Tibial nerve (tissue), 4 donors: Measurements from ENCODE around the gene NCL. TPM values are rescaled to one million over a fixed set of nuclear protein-coding genes. Genes with fewer than 3 reads are reported as not detected.

Source experiments
- DNase-seq, 2 donors: peaks; one replicate each; pipeline ENCODE4 v3.0.0-alpha.2; 2019; ENCODE audit warnings: low spot score in 2 of 2
- H3K27ac ChIP-seq, 4 donors: fragments of 200-600 bp; sonication (generic) in 3 of 4; one replicate each; pipeline ENCODE4 v1.5.1; 2017 to 2019; ENCODE audit warnings: mild to moderate bottlenecking in 1 of 4
- H3K27me3 ChIP-seq, 2 donors: fragments of 200-600 bp; sonication (generic) in 1 of 2; one replicate each; pipeline versions ENCODE4 v1.5.1 to v1.6.0; 2017 to 2019
- H3K36me3 ChIP-seq, 3 donors: fragments of 200-600 bp; sonication (generic); one replicate each; pipeline ENCODE4 v1.5.1; 2018 to 2019
- H3K4me1 ChIP-seq, 4 donors: fragments of 200-600 bp; sonication (generic) in 3 of 4; one replicate each; pipeline ENCODE4 v1.5.1; 2017 to 2019
- H3K4me3 ChIP-seq, 4 donors: fragments of 200-600 bp; sonication (generic) in 3 of 4; one replicate each; pipeline ENCODE4 v1.5.1; 2017 to 2019; ENCODE audit warnings: mild to moderate bottlenecking in 1 of 4, moderate library complexity in 1 of 4
- H3K9me3 ChIP-seq, 4 donors: fragments of 200-600 bp; sonication (generic) in 3 of 4; one replicate each; pipeline ENCODE4 v1.5.1; 2017 to 2019
- EP300 ChIP-seq, 2 donors: sonication (generic); formaldehyde crosslinking; IDR thresholded peaks; one replicate each; pipeline ENCODE4 v1.6.1; 2017; ENCODE audit warnings: antibody characterized with exemption in 2 of 2, mild to moderate bottlenecking in 1 of 2
- POLR2A ChIP-seq, 2 donors: fragments of 450-650 bp; IDR thresholded peaks; one replicate each; pipeline ENCODE4 v1.6.1; 2017; ENCODE audit warnings: antibody characterized with exemption in 2 of 2, mild to moderate bottlenecking in 2 of 2, moderate library complexity in 2 of 2
- WGBS, 2 donors: methylation state at CpG; one replicate each; pipeline ENCODE4 v1.1.5; 2018; 5-methylcytosine and 5-hydroxymethylcytosine counted together
- total RNA-seq, 4 donors: library from RNA; depleted of rRNA; stranded (reverse); fragments of >200 nt; gene quantifications; one replicate each; pipeline ENCODE4 v1.1.0, GENCODE V29; 2016
- TF ChIP-seq, protein P1 (sequence below), 5 experiments: fragments of 200-600 bp in 3 of 5; fragments of 450-650 bp in 2 of 5; sonication (generic) in 3 of 5; IDR thresholded peaks; one replicate each; pipeline ENCODE4 v1.5.1; 2016 to 2019; ENCODE audit warnings: antibody characterized with exemption in 5 of 5, mild to moderate bottlenecking in 3 of 5, moderate library complexity in 2 of 5

NCL gene
- total RNA-seq, 4 donors from 2014 or later = 119 to 202 (median 143) TPM

DNA sequence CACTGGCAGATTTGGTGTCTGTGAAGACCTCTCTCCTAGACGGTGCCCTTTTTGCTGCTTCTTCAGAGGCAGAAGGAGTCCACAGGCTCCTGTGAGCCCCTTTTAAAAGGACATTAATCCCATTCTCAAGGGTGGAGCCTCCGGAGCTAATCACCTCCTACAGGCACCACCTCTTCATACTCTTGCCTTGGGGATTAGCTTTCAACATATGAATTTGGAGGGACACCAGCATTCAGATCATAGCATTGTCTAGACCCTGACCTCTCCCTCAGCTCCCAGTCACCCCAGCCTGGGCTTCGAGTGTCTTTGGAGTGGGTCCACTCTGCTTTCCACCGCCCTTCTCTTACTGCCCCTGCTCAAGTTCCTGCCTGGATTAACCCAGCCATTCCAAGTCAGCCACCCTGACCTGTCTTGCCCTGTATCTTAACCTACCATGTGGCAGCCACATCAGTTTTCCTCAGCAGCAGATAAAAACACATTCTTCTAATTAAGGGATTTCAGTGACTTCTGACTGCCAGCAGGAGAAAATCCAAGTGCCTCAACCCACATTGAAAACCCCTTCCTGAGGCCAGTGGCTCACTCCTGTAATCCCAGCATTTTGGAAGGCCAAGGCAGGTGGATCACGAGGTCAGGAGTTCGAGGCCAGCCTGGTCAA, 6.1 kb upstream of the NCL start:
- DNase-seq = no peak
- Histone ChIP-seq H3K27ac (no peak overlapping the region), H3K9me3 (no peaks in the 10 kb centered on the region), H3K36me3 (no peaks in the 10 kb centered on the region), H3K4me1 (peaks cover 0 to 4% (median under 1%) of the 10 kb centered on the region in 4 donors), H3K27me3 (no peaks in the 10 kb centered on the region), H3K4me3 (no peak overlapping the region)
- WGBS, 2 donors = 62 to 63% methylated on average over 6 of the region's 6 CpGs
- TF ChIP-seq, protein P1, sequence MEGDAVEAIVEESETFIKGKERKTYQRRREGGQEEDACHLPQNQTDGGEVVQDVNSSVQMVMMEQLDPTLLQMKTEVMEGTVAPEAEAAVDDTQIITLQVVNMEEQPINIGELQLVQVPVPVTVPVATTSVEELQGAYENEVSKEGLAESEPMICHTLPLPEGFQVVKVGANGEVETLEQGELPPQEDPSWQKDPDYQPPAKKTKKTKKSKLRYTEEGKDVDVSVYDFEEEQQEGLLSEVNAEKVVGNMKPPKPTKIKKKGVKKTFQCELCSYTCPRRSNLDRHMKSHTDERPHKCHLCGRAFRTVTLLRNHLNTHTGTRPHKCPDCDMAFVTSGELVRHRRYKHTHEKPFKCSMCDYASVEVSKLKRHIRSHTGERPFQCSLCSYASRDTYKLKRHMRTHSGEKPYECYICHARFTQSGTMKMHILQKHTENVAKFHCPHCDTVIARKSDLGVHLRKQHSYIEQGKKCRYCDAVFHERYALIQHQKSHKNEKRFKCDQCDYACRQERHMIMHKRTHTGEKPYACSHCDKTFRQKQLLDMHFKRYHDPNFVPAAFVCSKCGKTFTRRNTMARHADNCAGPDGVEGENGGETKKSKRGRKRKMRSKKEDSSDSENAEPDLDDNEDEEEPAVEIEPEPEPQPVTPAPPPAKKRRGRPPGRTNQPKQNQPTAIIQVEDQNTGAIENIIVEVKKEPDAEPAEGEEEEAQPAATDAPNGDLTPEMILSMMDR (IDR thresholded peaks at IDR 0.05) = no peak
- TF ChIP-seq EP300 (IDR thresholded peaks at IDR 0.05) = no peak
- no peak for TF ChIP-seq POLR2A (IDR thresholded peaks at IDR 0.05)

DNA sequence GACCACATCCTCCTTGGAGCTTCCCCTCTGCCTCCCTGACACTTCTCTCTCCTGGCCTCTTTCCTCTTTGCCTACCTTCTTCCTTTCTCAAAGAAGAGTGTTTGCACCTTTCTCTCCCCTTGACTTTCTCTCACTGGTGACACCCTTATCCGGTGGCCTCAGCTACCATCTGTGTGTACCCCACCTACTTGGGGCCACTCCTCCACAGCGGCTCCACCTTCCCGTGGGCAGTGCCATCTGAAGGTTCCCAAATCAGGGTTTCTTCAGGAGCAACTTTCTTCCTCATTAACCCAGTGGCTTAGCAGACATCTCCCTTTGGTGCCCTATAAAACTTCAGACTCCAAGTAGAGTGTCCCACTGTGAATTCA, 5.3 kb upstream of the NCL start:
- no peak for DNase-seq
- 63 to 88% methylated on average over 3 of the region's 3 CpGs for WGBS, 2 donors
- Histone ChIP-seq H3K27ac (no peak overlapping the region), H3K9me3 (no peaks in the 10 kb centered on the region), H3K4me1 (peaks cover 0 to 7% (median 1%) of the 10 kb centered on the region in 4 donors), H3K36me3 (no peaks in the 10 kb centered on the region), H3K27me3 (no peaks in the 10 kb centered on the region), H3K4me3 (no peak overlapping the region)
- TF ChIP-seq EP300 (IDR thresholded peaks at IDR 0.05) = no peak
- TF ChIP-seq POLR2A (IDR thresholded peaks at IDR 0.05) = no peak
- TF ChIP-seq, protein P1 (IDR thresholded peaks at IDR 0.05) = no peak

DNA sequence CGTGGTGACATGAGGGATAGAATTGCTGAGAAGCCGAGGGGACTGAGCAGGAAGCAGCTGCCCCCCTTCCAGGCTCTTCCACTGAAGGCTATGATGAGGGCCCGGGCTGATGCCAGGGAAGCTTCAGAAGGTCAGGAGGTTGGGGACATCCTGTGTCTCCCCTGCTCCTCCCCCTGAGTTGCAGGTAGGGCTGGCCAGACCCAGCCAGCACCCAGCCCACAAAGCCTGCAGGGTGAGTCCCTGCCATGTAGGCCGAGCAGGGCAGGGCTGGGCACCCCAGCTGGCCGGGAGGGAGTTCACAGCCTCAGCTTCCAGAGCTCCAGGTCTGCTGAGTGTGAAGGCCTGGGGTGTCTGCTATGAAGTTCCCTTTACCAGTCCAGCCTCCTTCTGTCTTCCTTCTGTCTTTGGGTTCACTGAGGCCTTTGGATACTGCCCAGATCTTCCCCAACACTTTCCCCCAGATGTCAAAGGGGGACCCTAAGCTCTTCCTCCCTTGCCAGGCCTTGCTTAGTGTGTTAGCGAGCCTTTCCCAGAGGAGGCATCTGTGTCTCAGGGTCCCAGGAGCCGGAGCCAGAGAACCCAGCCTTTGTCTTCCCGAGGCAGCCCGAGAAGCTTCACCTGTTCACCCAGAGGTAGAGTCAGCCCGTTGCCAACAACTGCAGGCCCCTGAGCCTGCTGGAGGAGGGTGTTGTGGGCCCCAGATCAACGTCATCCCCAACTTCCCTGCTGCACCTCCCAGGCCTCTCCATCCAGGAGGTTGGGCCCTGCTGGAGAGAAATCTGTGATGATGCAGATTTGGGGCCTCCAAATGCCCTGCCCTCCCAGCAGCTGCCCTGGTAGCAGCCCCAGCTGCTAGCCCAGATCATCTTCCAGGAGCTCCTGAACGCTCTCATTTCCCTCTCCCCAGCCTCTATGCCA, 3.6 kb upstream of the NCL start:
- peaks cover 2 to 13% (median 6%) of the 10 kb centered on the region in 4 donors for H3K4me1 ChIP-seq
- 76 to 88% methylated on average over 10 to 12 of the region's 12 CpGs for WGBS, 2 donors
- TF ChIP-seq POLR2A (IDR thresholded peaks at IDR 0.05) = no peak
- TF ChIP-seq, protein P1 (IDR thresholded peaks at IDR 0.05) = no peak
- H3K27ac ChIP-seq = no peak overlapping the region
- no peak overlapping the region for H3K4me3 ChIP-seq
- DNase-seq = no peak
- H3K9me3 ChIP-seq = no peaks in the 10 kb centered on the region
- no peaks in the 10 kb centered on the region for H3K36me3 ChIP-seq
- no peaks in the 10 kb centered on the region for H3K27me3 ChIP-seq

DNA sequence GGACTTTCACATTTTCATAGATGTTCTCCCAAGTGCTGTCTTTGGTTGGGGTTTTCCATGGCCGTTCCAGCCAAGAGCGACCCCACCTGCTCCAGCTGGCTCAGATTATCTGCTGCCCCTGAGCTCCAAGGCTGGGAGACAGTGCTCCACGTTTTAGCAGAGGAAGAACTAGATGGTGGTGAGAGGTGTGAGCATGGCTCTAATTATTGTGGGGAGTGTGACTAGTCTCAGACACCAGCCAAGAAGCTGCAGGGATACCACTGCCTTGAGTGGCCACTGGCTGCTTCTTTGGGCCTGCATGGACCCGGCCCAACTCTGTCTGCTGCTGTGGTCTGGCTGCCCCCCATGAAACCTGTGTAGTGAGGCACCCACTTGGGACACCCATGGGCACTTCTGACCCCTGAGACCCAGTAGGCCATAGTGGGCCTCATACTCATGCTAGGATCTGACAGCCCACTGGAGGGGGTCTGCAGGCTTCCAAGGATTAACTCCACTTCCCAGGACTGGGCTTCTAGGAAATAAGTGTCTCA, 2.8 kb upstream of the NCL start:
- 87 to 92% methylated on average over 4 of the region's 4 CpGs for WGBS, 2 donors
- no peaks in the 10 kb centered on the region for H3K27me3 ChIP-seq

More for the DNA sequence above, 2.8 kb upstream of the NCL start:
- Histone ChIP-seq H3K4me1 (peaks cover 6 to 21% (median 14%) of the 10 kb centered on the region in 4 donors), H3K9me3 (no peaks in the 10 kb centered on the region), H3K36me3 (peaks cover 0 to 5% (median 4%) of the 10 kb centered on the region in 3 donors), H3K27ac (no peak overlapping the region), H3K4me3 (no peak overlapping the region)
- no peak for DNase-seq
- TF ChIP-seq POLR2A (IDR thresholded peaks at IDR 0.05) = no peak
- no peak for TF ChIP-seq EP300 (IDR thresholded peaks at IDR 0.05)
- TF ChIP-seq, protein P1 (IDR thresholded peaks at IDR 0.05) = no peak
